Prostate gland (tissue), 2 donors: Measurements from ENCODE around the gene WDR1.

Experiments
- CTCF ChIP-seq, 4 experiments: fragments of 200-600 bp in 2 of 4; fragments of 450-650 bp in 2 of 4; sonication (generic) in 2 of 4; IDR thresholded peaks; 1 replicate in 3 of 4; 2 replicates in 1 of 4; pipeline ENCODE4 v1.5.1; 2016 to 2019; ENCODE audit warnings: antibody characterized with exemption in 4 of 4, mild to moderate bottlenecking in 2 of 4, moderate library complexity in 2 of 4
- POLR2AphosphoS5 ChIP-seq: sonication (generic); formaldehyde crosslinking; IDR thresholded peaks from one replicate; pipeline ENCODE4 v1.6.1; 2017; ENCODE audit warnings: antibody characterized with exemption

- TF ChIP-seq POLR2AphosphoS5 (no peak), CTCF (IDR thresholded peaks at IDR 0.05) (no peak)
These were observed 46.7 kb upstream of the WDR1 start for GRCh38 chr4:10163296-10163695.
